Left lobe of liver (tissue), 2 donors: ENCODE results near the gene MEIS1. TPM values are rescaled to one million over a fixed set of nuclear protein-coding genes. Genes with fewer than 3 reads are reported as not detected.

Experiments used
- ATAC-seq: fragments of 200-7000 bp; cut with Tn5 transposase; one replicate; pipeline ENCODE4 v1.9.1; 2020; ENCODE audit warnings: mild to moderate bottlenecking, moderate library complexity
- DNase-seq: peaks from one replicate; pipeline ENCODE4 v3.0.0-alpha.2; 2020; ENCODE audit warnings: low spot score
- total RNA-seq: library from RNA; stranded (reverse); gene quantifications from one replicate; pipeline ENCODE4 v1.2.1, GENCODE V29; 2021
- donor health status: DM: no; HTN: no; CAD: no; lungs with moderate emphysema.
- donor health status: DM: no; HTN: yes; CAD: no.

MEIS1 gene
- total RNA-seq, 1 donor from 2014 or later, result 5.9 TPM

- ATAC-seq, result no peak
- no peak for DNase-seq
Observed at GRCh38 chr2:66431274-66431642, 3.7 kb upstream of the MEIS1 start.

GRCh38 chr2:66431846-66432587 lies 2.9 kb upstream of the MEIS1 start:
- ATAC-seq, result no peak
- no peak for DNase-seq

GRCh38 chr2:66432801-66433694 lies 1.9 kb upstream of the MEIS1 start:
- ATAC-seq, result peak; percentile 76
- DNase-seq, result peak; percentile 91

- no peak for ATAC-seq
- no peak for DNase-seq
Observed at GRCh38 chr2:66433695-66433944, 1.3 kb upstream of the MEIS1 start.

GRCh38 chr2:66433945-66434678 lies 813 bp upstream of the MEIS1 start:
- ATAC-seq, result peak; percentile 61

GRCh38 chr2:66435549-66435875 lies 587 bp downstream of the MEIS1 start:
- DNase-seq (no peak), ATAC-seq (no peak)

More at GRCh38 chr2:66433945-66434678, 813 bp upstream of the MEIS1 start:
- DNase-seq, result peak; percentile 66

GRCh38 chr2:66435963-66436362 lies 1.0 kb downstream of the MEIS1 start:
- no peak for ATAC-seq
- DNase-seq, result no peak

GRCh38 chr2:66436581-66437001 lies 1.7 kb downstream of the MEIS1 start:
- no peak for DNase-seq
- no peak for ATAC-seq

GRCh38 chr2:66437109-66437690 lies 2.3 kb downstream of the MEIS1 start:
- no peak for ATAC-seq
- DNase-seq, result no peak

- no peak for DNase-seq
- no peak for ATAC-seq
Observed at GRCh38 chr2:66437691-66438497, 3.0 kb downstream of the MEIS1 start.

- no peak for ATAC-seq
- DNase-seq, result no peak
Observed at GRCh38 chr2:66438498-66438833, 3.5 kb downstream of the MEIS1 start.

- no peak for DNase-seq
Observed at GRCh38 chr2:66438891-66439811, 4.2 kb downstream of the MEIS1 start.

GRCh38 chr2:66439812-66440542 lies 5.1 kb downstream of the MEIS1 start:
- ATAC-seq (no peak), DNase-seq (no peak)

More at GRCh38 chr2:66438891-66439811, 4.2 kb downstream of the MEIS1 start:
- no peak for ATAC-seq

- ATAC-seq (no peak), DNase-seq (no peak)
Observed at GRCh38 chr2:66440708-66441497, 6.0 kb downstream of the MEIS1 start.

GRCh38 chr2:66441581-66442320 lies 6.8 kb downstream of the MEIS1 start:
- DNase-seq (no peak), ATAC-seq (no peak)

- no peak for DNase-seq
- no peak for ATAC-seq
Observed at GRCh38 chr2:66442516-66443185, 7.7 kb downstream of the MEIS1 start.
